ENCODE measurements around the gene VWC2. TPM values are rescaled to one million over a fixed set of nuclear protein-coding genes. Genes with fewer than 3 reads are reported as not detected.

VWC2 gene
- total RNA-seq = not detected in 2 replicates

GRCh38 chr7:49773218-49773935, at the start of gene VWC2:
VWC2 (plus strand) TSS chr7:49773638; CDS start chr7:49775436, 1,798 bp downstream.

